Caki2 (cell line): ENCODE results near the gene DUS2. TPM values are rescaled to one million over a fixed set of nuclear protein-coding genes. Genes with fewer than 3 reads are reported as not detected.
A peak's percentile ranks its signal among the peaks of the same experiment; 100 is the strongest.
"Not testable (repeated sequence)": the region's sequence is repeated elsewhere in the genome, so short reads cannot be mapped to it uniquely, and the experiment has no call there.

Experiments
- DNase-seq: peaks from one replicate; pipeline ENCODE4 v3.0.0-alpha.2; 2015; ENCODE audit warnings: low read depth
- in situ Hi-C: cut with HindIII; loops from 2 replicates; pipeline ENCODE4 v1.10.0; 2016; ENCODE audit warnings: low sequenced_read_pairs, low pct_unique_long_range_greater_than_20kb, mixed read lengths
- total RNA-seq: library from RNA; depleted of rRNA; stranded (reverse); fragments of >200 nt; shearing (Covaris generic); gene quantifications from 2 replicates; pipeline ENCODE4 v1.2.3, GENCODE V29; 2014; ENCODE audit warnings: low replicate concordance

The DUS2 gene
- total RNA-seq, 1 experiment from 2014 or later: 29.2 TPM

DNA sequence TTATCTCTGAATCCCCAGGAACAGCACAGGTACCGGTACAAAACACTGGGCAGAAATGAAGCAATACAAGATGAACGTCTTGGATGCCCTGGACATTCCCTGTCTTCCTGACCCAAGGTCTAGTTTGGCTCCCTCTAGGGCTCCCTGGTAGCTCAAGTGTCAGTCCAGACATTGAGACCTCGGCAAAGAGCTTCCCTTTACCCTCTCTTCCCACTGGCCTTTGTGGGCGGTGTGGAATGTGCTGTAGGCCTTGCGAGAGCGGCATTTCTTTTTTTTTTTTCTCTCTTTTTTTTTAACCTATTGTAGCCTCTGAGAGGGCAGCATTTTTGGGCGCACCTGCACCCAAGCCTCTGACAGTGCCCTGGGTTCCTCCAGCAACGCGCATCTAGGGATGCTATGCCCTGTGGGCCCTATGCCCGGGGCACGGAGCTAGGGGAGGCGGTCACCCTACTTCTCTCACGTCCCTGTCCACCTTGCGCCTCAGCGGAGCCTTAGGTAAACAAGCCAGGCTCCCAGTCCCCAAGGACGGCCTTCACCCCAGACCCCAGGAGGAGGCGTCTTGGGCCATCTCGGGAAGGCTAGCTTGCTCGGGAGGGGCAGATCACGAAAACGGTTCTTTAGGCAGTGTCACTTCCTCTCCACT is 60.9 kb downstream of the DUS2 start:
- no peak for DNase-seq

DNA sequence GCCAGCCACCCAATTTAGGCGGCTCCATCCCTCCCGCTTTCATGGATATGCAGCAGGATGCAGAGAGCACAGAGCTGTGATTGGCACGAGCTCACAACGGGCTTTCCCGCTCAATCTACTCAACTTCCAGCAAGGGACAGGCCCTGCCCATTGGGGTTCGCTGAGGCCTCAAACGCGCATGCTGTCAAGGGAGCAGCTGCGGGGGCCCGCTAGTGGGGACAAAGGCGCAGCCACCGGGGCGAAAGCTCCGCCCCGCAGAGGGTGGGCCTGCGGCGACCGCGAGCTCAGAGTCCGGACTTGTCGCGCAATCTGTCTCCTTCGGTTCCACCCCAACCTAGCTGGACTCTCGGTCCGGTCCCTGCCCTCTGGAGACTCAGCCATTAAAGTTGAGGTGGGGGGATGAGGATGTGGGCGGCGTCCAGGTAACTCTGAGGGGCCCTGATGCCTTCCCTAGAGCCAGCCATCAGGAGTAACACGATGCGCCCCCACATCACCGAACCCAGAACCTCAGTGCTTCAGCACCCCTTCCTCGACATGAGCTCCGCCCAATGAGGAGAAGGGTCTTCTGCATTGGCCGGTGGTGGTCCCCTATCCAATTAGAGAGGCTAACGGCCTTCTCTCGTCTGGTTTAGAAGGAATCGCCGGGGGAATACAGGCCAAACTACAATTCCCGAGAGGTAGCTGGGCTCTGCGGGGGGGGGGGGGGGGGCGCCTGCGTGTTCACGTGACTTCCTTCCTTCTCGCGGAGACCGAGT is 61.6 kb downstream of the DUS2 start:
- no peak for DNase-seq
- in situ Hi-C loops: no loop called here

More for the DNA sequence above, 60.9 kb downstream of the DUS2 start:
- in situ Hi-C loops: no loop called here

DNA sequence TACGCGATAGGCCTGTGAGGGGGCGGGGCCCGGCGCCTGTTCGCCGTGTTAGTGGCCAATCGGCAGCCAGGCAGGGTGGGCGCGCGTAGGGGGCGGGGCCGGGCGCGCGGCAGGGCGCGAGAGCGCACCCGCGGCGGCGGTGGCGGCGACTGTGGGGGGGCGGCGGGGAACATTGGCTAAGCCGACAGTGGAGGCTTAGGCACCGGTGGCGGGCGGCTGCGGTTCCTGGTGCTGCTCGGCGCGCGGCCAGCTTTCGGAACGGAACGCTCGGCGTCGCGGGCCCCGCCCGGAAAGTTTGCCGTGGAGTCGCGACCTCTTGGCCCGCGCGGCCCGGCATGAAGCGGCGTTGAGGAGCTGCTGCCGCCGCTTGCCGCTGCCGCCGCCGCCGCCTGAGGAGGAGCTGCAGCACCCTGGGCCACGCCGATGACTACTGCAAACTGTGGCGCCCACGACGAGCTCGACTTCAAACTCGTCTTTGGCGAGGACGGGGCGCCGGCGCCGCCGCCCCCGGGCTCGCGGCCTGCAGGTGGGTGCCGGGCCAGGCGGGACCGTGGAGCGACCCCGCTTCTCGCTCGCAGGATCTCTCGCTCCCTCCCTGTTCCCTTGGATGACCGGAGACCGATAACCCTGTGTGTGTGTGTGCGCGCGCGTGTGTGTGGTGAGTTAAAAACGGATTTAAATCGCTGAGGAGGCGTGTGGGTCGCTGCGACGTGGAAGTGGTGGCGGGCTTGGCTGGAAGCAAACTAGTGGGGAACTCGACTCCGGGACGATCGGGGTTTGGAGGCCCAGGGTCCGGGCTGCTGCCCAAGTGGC is 62.4 kb downstream of the DUS2 start, which contains the start of gene NFATC3:
TSS of gene NFATC3 (plus strand) at position 112 of the 813 bp plus-strand sequence. CDS start at position 424, 312 bp downstream.
- in situ Hi-C loops: no loop called here
- peak; percentile 88 for DNase-seq

DNA sequence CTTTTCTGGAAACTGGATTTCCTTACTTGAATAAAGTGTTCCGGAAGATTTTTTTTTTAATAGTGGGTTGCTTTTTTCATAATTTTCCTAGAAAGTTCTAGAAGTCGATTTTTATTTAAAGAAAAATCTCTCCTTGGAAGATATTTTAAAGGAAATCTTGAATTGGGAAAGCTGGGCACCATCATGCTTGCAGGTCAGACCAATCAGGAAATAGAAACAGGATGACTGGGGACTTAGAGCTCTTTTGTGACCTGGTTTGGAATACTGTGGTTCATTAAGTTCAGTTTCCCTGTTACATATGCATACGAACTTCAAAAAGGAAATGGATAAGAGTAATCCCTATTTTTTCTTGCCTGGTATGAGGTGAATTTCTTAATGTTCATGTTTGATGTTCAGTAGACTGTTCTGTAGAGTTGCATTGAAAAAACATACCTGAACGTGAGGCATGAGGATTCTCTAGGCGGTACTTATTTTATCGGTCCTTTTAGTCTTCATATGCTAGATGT is 63.3 kb downstream of the DUS2 start:
- peak; percentile 57 for DNase-seq
- in situ Hi-C loops: no loop called here

DNA sequence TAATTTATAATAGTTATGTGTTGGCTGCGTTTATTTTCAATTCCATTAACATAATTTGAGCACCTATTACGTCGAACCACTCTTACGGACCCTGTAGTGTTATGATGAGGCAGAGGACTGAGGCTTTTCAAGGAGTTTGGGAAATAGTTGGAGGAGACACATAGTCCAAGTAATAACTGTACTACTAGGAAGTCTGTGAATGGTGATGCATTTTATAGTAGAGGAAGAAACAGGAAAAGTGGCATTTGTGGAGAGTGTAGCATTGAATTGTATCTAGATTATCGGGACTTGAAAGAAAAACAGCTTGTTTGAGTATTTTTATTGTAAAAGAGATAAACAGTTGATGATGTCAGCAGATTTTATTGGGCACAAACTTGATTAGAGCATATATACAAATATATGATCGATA is 63.8 kb downstream of the DUS2 start:
- in situ Hi-C loops: no loop called here

DNA sequence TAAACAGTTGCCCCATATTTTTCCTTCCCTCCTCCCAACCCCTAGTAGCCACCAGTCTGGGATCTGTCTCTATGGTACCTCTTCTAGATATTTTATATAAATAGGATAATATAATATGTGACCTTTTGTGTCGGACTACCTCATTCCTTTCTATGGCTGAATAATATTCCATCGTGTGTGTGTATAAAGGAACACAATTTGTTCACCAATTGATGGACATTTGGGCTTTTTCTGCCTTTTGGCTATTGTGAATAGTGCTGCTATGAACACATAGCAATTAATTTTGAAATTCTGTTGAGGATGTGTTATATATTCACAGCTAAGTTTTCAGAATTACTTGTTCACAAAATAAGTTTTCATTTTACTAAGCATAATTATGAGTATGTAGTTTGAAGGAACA is 64.6 kb downstream of the DUS2 start:
- DNase-seq: no peak
- in situ Hi-C loops: no loop called here

More for the DNA sequence above, 63.8 kb downstream of the DUS2 start:
- DNase-seq: no peak

DNA sequence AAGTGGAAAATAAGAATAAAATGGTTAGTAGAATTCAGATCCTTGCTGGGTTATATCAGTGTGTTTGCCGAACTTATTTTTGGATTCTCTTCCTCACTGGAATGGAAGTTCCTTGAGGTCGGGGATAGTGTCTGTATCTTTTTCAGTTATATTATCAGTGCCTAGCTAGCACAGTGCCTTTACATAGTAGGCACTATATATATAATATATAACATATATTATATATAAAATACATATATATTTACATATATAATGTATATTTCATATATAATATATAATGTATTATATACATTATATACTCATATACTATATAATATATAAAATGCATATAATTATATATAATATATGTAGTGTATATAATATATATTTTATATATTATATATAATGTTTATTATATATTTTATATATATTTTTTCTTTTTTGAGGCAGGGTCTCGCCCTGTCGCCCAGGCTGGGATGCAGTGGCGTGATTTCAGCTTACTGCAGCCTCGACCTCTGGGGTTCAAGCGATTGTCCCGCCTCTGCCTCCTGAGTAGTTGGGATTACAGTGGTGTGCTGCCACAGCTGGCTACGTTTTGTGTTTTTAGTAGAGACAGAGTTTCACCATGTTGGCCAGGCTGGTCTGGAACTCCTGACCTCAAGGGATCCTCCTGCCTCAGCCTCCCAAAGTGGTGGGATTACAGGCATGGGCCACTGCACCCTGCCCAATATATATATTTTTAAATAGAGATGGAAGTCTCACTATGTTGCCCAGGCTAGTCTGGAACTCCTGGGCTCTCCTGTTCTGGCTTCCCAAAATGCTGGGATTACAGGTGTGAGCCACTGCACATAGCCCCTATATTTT is 65.3 kb downstream of the DUS2 start:
- in situ Hi-C loops: no loop called here
- no peak for DNase-seq

DNA sequence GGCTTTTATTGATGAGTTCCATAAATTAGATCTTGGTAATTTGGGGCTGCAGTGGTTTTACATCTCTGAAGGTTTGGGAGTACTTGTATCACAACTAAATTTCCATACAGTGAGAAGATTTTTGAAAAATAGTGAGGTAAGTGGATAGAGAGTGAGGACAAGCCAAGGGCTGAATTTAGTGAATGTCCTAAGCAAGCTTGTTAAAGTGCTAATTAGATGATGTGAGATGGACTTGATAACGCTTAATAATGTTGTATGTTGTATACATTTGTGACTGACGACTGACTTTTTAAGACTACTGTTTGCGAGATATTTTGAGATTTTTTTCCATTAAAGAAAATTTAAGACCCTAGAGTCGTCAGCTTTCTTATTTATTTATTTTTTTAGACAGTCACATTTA is 66.0 kb downstream of the DUS2 start:
- in situ Hi-C loops: no loop called here
- no peak for DNase-seq

DNA sequence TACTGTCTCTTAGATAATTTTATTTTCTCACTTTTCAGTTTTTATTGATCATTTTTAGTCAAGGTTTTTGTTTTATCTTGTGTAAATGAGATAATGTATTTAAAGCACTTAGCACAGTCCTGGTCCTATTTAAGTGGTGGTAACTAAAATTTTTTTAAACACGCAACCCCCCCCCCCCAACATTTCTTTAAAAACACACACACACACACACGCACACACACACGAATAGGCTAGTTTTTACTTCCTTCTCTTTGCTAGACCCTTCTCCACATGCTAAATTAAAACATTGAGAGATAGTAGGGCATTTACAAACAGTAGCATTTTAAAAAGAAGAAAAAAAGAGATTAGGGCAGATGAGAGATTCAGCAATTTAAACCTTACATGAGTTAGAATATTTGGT is 67.0 kb downstream of the DUS2 start:
- DNase-seq: no peak
- in situ Hi-C loops: no loop called here

DNA sequence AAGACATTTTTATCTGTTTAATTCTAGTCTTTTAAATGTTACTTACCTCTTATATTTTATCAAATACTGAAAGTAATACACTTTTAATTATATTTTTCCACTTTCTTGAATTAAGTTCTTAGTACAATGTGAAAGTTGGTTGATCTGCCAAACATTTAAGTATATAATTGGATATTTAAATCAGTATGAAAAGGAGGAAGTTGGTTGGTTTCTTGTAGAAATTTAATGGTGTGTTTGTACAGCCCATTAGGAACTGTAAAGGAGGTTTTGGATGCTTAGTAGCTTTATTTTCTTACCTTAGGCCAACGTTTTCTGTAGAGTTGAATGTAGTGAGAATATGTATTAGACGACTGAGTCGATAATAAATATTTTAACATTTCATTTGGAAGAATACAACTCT is 67.4 kb downstream of the DUS2 start:
- in situ Hi-C loops: no loop called here
- DNase-seq: no peak

DNA sequence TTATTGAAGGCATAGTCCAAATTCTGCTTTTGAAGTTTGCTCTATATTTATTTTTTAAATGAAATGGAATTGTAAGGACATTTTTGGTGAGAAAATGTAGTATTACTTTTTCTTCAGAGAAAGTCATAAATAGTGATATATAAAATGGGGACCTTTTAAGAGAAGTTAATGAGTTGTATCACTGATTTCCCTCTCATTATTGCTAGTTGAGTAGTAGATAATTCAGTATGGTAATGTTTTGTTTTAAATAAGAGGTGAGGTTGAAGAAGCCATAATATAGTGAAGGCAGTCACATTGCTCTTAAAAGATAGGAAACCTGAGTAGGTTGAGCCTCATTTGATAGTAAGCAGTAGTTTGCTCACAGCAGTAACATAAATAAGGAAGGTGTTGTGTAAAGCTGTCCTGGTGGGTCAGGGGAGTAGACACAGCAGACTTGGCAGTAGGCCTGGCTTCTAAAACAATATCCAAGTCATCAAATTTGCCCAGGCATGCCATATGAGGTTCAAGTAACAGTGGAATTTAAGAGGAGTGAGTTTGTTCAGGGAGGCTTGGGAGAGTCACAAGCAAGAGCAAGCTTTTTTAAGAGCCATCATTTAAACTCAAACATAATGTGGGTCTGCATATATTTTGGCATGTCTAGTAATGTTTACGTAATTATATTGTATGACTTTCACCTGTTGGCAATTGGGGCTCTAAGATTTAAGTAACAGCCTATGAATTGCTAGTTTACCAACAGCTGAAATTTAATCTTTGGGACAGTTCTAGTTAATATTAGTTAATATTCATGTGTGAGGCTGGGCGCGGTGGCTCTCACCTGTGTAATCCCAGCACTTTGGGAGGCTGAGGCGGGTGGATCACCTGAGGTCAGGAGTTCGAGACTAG is 68.5 kb downstream of the DUS2 start:
- in situ Hi-C loops: no loop called here
- peak; percentile 65 for DNase-seq

DNA sequence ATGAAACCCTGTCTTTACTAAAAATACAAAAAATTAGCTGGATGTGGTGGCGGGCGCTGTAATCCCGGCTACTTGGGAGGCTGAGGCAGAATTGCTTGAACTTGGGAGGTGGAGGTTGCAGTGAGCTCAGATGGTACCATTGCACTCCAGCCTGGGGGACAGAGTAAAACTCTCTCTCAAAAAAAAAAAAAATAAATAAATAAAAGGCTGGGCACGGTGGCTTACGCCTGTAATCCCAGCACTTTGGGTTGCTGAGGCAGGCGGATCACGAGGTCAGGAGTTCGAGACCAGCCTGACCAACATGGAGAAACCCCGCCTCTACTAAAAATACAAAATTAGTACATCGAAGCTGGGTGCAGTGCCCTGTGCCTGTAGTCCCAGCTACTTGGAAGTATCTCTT is 69.2 kb downstream of the DUS2 start:
- in situ Hi-C loops, DNase-seq: not testable (repeated sequence)

DNA sequence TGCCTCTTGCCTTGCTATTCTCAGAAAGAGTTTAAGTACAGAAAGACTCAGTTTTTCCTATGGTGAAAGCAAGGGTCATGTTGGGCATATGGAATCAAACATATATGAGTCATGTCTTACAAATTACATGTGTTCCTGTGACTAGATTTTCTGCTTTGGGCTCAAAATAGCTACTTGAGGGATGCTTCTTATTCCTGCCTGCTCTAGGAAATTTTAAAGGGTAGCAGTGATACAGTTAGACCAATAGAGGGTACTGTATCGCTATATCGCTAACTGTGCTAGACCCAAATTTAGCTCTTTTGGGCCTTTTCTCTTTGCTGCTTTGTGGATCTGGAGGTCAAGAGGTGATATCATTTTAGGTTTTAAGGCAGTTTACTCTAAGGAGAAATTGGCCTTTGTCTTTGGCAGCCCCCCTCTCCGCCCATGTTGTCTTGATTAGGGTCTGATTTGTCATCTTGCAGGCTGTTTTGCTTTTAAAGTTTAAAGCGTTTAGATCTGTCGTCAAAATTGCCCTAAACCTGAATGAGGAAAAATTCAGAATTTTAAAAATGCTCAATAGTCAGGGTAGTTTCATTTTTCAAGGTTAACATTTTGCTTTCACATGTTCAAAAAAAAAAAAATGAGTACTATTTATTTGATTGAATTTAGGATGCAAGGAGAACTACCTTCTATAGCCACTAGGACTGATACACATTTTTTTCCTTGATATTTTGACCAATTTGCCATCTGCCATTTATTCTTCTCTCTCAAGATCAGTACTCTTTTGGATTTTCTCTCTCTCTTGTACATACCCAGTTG is 70.9 kb downstream of the DUS2 start:
- in situ Hi-C loops: no loop called here
- DNase-seq: no peak

DNA sequence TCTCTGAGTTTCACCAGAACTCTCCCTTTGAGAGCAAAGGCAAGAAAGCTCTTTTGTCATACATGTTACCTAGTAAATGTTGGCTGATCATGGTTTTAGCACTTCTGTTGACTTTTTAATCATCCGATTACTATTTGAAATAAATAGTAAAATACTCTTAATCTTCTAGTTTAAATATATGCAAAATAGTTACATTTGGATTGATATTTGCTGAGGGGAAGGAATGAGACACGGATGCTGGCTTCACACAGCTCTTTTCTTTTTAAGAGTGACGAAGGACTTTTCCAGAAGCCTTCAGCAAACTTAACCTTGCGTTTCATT is 71.5 kb downstream of the DUS2 start:
- in situ Hi-C loops: no loop called here
- no peak for DNase-seq

DNA sequence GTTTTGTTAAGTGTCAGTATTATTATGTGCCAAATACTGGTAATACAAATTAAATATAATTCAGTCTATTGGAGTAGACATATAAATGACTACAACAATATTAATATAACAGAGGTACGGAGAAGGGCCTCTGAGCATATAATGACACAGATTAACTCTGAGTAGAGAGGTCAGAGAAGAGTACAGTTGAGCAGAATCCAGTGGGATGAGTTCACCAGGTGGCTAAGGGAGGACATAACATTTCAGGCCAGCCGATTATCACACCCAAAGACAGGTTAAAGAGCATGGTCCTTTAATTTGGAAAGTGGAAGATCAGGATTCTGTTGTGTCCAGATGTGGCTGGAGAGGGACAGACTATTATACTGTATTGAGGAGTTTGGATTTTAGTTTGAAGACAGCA is 73.4 kb downstream of the DUS2 start:
- no peak for DNase-seq
- in situ Hi-C loops: no loop called here

DNA sequence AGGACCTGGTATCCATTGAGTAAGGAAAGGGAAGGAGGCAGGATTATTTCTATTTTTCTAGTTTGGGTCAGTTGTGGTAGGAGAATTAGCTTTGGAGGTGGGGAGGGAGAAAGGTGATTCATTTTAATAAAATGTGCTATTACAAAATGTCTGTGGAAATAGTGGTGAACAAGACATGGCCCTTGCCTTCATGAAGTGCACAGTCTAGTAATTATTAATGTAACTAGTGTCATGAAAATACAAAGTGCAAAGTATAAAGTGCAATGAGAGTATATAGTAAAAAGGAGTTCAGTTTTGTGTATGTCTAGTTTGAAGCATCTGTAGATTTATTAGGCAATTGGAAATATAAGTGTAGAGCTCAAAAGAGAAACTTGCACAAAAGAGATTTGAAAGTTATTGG is 74.0 kb downstream of the DUS2 start:
- no peak for DNase-seq
- in situ Hi-C loops: no loop called here

DNA sequence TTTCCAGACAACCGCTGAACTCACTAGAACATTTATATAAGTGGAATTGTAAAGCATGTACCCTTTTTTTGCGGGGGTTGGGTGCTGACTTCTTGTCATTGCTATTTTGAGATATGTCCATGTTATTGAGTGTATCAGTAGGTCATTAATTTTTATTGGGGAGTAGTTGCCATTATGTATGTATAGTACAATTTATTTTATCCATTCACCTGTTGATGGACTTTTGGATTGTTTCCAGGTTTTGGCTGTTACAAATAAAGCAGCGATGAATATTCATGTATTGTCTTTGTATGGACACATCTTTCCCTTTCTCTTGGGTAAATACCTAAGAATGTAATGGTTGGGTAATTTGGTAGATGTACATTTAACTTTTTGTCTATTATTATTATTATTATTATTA is 74.8 kb downstream of the DUS2 start:
- no peak for DNase-seq
- in situ Hi-C loops: no loop called here
